Measurements from ENCODE around the gene GPR157.
"Not testable (repeated sequence)": the region's sequence is repeated elsewhere in the genome, so short reads cannot be mapped to it uniquely, and the experiment has no call there.

The GPR157 gene

GRCh38 chr1:9135073-9135836 is 6.4 kb upstream of the GPR157 start:
- H3K36me3 ChIP-seq (replicated peaks): no peaks in the 10 kb centered on the region
- H3K27me3 ChIP-seq (ENCODE audit: low read depth): no peaks in the 10 kb centered on the region
- H3K9me3 ChIP-seq: no peaks in the 10 kb centered on the region
- in situ Hi-C loops (cut with MboI; ENCODE audit: low sequenced_read_pairs): no loop called here
- no peak for DNase-seq (ENCODE audit: low spot score in 2 of 2)
- H3K4me3 ChIP-seq: no peak overlapping the region
- H3K4me1 ChIP-seq: no peaks in the 10 kb centered on the region

- H3K9me3 ChIP-seq: no peaks in the 10 kb centered on the region
- DNase-seq (ENCODE audit: low spot score in 2 of 2): no peak
- H3K4me3 ChIP-seq: no peak overlapping the region
- H3K4me1 ChIP-seq: no peaks in the 10 kb centered on the region
- H3K27me3 ChIP-seq (ENCODE audit: low read depth): no peaks in the 10 kb centered on the region
- in situ Hi-C loops (cut with MboI; ENCODE audit: low sequenced_read_pairs): no loop called here
- no peaks in the 10 kb centered on the region for H3K36me3 ChIP-seq (replicated peaks)
These were observed 5.1 kb upstream of the GPR157 start for GRCh38 chr1:9133870-9134585.

GRCh38 chr1:9129266-9130041 is 552 bp upstream of the GPR157 start:
- in situ Hi-C loops (cut with MboI; ENCODE audit: low sequenced_read_pairs): no loop called here

GRCh38 chr1:9128166-9128519 is 759 bp downstream of the GPR157 start:
- peak overlapping the region; percentile 62 for H3K4me3 ChIP-seq
- H3K9me3 ChIP-seq: no peaks in the 10 kb centered on the region
- H3K27me3 ChIP-seq (ENCODE audit: low read depth): no peaks in the 10 kb centered on the region
- in situ Hi-C loops (cut with MboI; ENCODE audit: low sequenced_read_pairs): no loop called here
- H3K36me3 ChIP-seq (replicated peaks): no peaks in the 10 kb centered on the region
- peaks cover 3% of the 10 kb centered on the region for H3K4me1 ChIP-seq
- DNase-seq (ENCODE audit: low spot score in 2 of 2): no peak

More at GRCh38 chr1:9129266-9130041, 552 bp upstream of the GPR157 start:
- H3K4me3 ChIP-seq: peak overlapping the region; percentile 38
- H3K27me3 ChIP-seq (ENCODE audit: low read depth): no peaks in the 10 kb centered on the region
- no peaks in the 10 kb centered on the region for H3K9me3 ChIP-seq
- peak; percentile 65 to 96 for DNase-seq (ENCODE audit: low spot score in 2 of 2)
- H3K4me1 ChIP-seq: peaks cover 3% of the 10 kb centered on the region
- H3K36me3 ChIP-seq (replicated peaks): no peaks in the 10 kb centered on the region

- no peaks in the 10 kb centered on the region for H3K9me3 ChIP-seq
- H3K4me1 ChIP-seq: peaks cover 3% of the 10 kb centered on the region
- H3K4me3 ChIP-seq: peak overlapping the region; percentile 62
- H3K27me3 ChIP-seq (ENCODE audit: low read depth): no peaks in the 10 kb centered on the region
- no peaks in the 10 kb centered on the region for H3K36me3 ChIP-seq (replicated peaks)
- in situ Hi-C loops (cut with MboI; ENCODE audit: low sequenced_read_pairs): no loop called here
- DNase-seq (ENCODE audit: low spot score in 2 of 2): peak; percentile 34 to 59
These were observed 1.3 kb downstream of the GPR157 start for GRCh38 chr1:9127395-9128165.

GRCh38 chr1:9126511-9126910 is 2.4 kb downstream of the GPR157 start:
- no peak overlapping the region for H3K4me3 ChIP-seq
- in situ Hi-C loops (cut with MboI; ENCODE audit: low sequenced_read_pairs): no loop called here
- no peak for DNase-seq (ENCODE audit: low spot score in 2 of 2)

GRCh38 chr1:9125847-9126246 is 3.1 kb downstream of the GPR157 start:
- H3K27me3 ChIP-seq (ENCODE audit: low read depth); H3K36me3 ChIP-seq (replicated peaks); H3K4me1 ChIP-seq; H3K9me3 ChIP-seq; H3K4me3 ChIP-seq; in situ Hi-C loops (cut with MboI; ENCODE audit: low sequenced_read_pairs); DNase-seq (ENCODE audit: low spot score in 2 of 2): not testable (repeated sequence)

More at GRCh38 chr1:9126511-9126910, 2.4 kb downstream of the GPR157 start:
- Histone ChIP-seq H3K36me3 (replicated peaks) (no peaks in the 10 kb centered on the region), H3K27me3 (ENCODE audit: low read depth) (no peaks in the 10 kb centered on the region), H3K4me1 (peaks cover 3% of the 10 kb centered on the region), H3K9me3 (no peaks in the 10 kb centered on the region)

GRCh38 chr1:9125325-9125724 is 3.6 kb downstream of the GPR157 start:
- Histone ChIP-seq H3K27me3 (ENCODE audit: low read depth) (no peaks in the 10 kb centered on the region), H3K9me3 (no peaks in the 10 kb centered on the region), H3K4me1 (peaks cover 3% of the 10 kb centered on the region), H3K36me3 (replicated peaks) (no peaks in the 10 kb centered on the region), H3K4me3 (no peak overlapping the region)
- in situ Hi-C loops (cut with MboI; ENCODE audit: low sequenced_read_pairs): no loop called here
- DNase-seq (ENCODE audit: low spot score in 2 of 2): no peak

GRCh38 chr1:9124389-9124788 is 4.5 kb downstream of the GPR157 start:
- not testable (repeated sequence) for DNase-seq (ENCODE audit: low spot score in 2 of 2); H3K36me3 ChIP-seq (replicated peaks); H3K9me3 ChIP-seq; H3K4me3 ChIP-seq; H3K27me3 ChIP-seq (ENCODE audit: low read depth); H3K4me1 ChIP-seq
- in situ Hi-C loops (cut with MboI; ENCODE audit: low sequenced_read_pairs): loop anchor here (25.0 kb wide), 1 partner anchor 363 kb away; no protein-coding TSS in a partner anchor

GRCh38 chr1:9123665-9124064 is 5.2 kb downstream of the GPR157 start:
- not testable (repeated sequence) for H3K27me3 ChIP-seq (ENCODE audit: low read depth); H3K9me3 ChIP-seq; H3K36me3 ChIP-seq (replicated peaks); H3K4me3 ChIP-seq; H3K4me1 ChIP-seq; DNase-seq (ENCODE audit: low spot score in 2 of 2)
- in situ Hi-C loops (cut with MboI; ENCODE audit: low sequenced_read_pairs): loop anchor here (25.0 kb wide), 1 partner anchor 364 kb away; no protein-coding TSS in a partner anchor

GRCh38 chr1:9121496-9122409 is 7.1 kb downstream of the GPR157 start:
- in situ Hi-C loops (cut with MboI; ENCODE audit: low sequenced_read_pairs): loop anchor here (25.0 kb wide), 1 partner anchor 366 kb away; no protein-coding TSS in a partner anchor
- DNase-seq (ENCODE audit: low spot score in 2 of 2): no peak
- 0 out of 2 replicates have a peak, but pooled peaks cover 3% of the 10 kb centered on the region for H3K4me1 ChIP-seq
- no peak overlapping the region for H3K4me3 ChIP-seq
- H3K9me3 ChIP-seq: no peaks in the 10 kb centered on the region
- no peaks in the 10 kb centered on the region for H3K27me3 ChIP-seq (ENCODE audit: low read depth)
- no peaks in the 10 kb centered on the region for H3K36me3 ChIP-seq (replicated peaks)

GRCh38 chr1:9120312-9120958 is 8.5 kb downstream of the GPR157 start:
- H3K4me1 ChIP-seq: no peaks in the 10 kb centered on the region
- no peaks in the 10 kb centered on the region for H3K9me3 ChIP-seq
- no peaks in the 10 kb centered on the region for H3K27me3 ChIP-seq (ENCODE audit: low read depth)
- no peak overlapping the region for H3K4me3 ChIP-seq
- H3K36me3 ChIP-seq (replicated peaks): no peaks in the 10 kb centered on the region
- in situ Hi-C loops (cut with MboI; ENCODE audit: low sequenced_read_pairs): loop anchor here (25.0 kb wide), 1 partner anchor 367 kb away; no protein-coding TSS in a partner anchor
- DNase-seq (ENCODE audit: low spot score in 2 of 2): no peak
